Measurements from ENCODE around the gene SIGLEC1.
A peak's percentile ranks its signal among the peaks of the same experiment; 100 is the strongest.

Gene SIGLEC1

GRCh38 chr20:3727401-3728021 lies 15.1 kb upstream of the SIGLEC1 start:
- DNase-seq = no peak

GRCh38 chr20:3724356-3724755 lies 12.0 kb upstream of the SIGLEC1 start:
- no peak for DNase-seq

- no peak for DNase-seq
These were observed 10.9 kb upstream of the SIGLEC1 start for GRCh38 chr20:3723284-3723683.

GRCh38 chr20:3721912-3722311 lies 9.5 kb upstream of the SIGLEC1 start:
- no peak for DNase-seq

GRCh38 chr20:3720626-3721025 lies 8.2 kb upstream of the SIGLEC1 start:
- no peak for DNase-seq

GRCh38 chr20:3720068-3720467 lies 7.7 kb upstream of the SIGLEC1 start:
- no peak for DNase-seq

- DNase-seq = no peak
These were observed 6.6 kb upstream of the SIGLEC1 start for GRCh38 chr20:3719046-3719445.

- DNase-seq = no peak
These were observed 3.9 kb upstream of the SIGLEC1 start for GRCh38 chr20:3716195-3716834.

- DNase-seq = no peak
These were observed 1.7 kb upstream of the SIGLEC1 start for GRCh38 chr20:3714092-3714491.

- DNase-seq = no peak
These were observed 887 bp downstream of the SIGLEC1 start for GRCh38 chr20:3711484-3711941.

- DNase-seq = peak; percentile 36
These were observed 1.5 kb downstream of the SIGLEC1 start for GRCh38 chr20:3710703-3711483.

- DNase-seq = no peak
These were observed 2.4 kb downstream of the SIGLEC1 start for GRCh38 chr20:3710011-3710466.

- DNase-seq = no peak
These were observed 4.9 kb downstream of the SIGLEC1 start for GRCh38 chr20:3707508-3707899.

GRCh38 chr20:3706774-3707507 lies 5.5 kb downstream of the SIGLEC1 start:
- no peak for DNase-seq

- no peak for DNase-seq
These were observed 6.2 kb downstream of the SIGLEC1 start for GRCh38 chr20:3705970-3706739.

- DNase-seq = no peak
These were observed 6.9 kb downstream of the SIGLEC1 start for GRCh38 chr20:3705491-3705969.

GRCh38 chr20:3704087-3704486 lies 8.3 kb downstream of the SIGLEC1 start:
- no peak for DNase-seq

GRCh38 chr20:3702611-3703391 lies 9.6 kb downstream of the SIGLEC1 start:
- DNase-seq = no peak

GRCh38 chr20:3701061-3701998 lies 11.1 kb downstream of the SIGLEC1 start:
- DNase-seq = no peak

- DNase-seq = no peak
These were observed 13.4 kb downstream of the SIGLEC1 start for GRCh38 chr20:3699037-3699436.
